Measurements from ENCODE around the gene MVB12B. TPM values are rescaled to one million over a fixed set of nuclear protein-coding genes. Genes with fewer than 3 reads are reported as not detected.

Gene MVB12B
- total RNA-seq, 1 experiment from 2014 or later = 5.7 TPM

GRCh38 chr9:126490214-126490631, 163.6 kb downstream of the MVB12B start (continued):
- TF ChIP-seq, protein P1, sequence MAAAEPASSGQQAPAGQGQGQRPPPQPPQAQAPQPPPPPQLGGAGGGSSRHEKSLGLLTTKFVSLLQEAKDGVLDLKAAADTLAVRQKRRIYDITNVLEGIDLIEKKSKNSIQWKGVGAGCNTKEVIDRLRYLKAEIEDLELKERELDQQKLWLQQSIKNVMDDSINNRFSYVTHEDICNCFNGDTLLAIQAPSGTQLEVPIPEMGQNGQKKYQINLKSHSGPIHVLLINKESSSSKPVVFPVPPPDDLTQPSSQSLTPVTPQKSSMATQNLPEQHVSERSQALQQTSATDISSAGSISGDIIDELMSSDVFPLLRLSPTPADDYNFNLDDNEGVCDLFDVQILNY (CRISPR knock-in tag; IDR thresholded peaks at IDR 0.05) = no peak
- no peak for TF ChIP-seq TEAD4 (CRISPR knock-in tag; IDR thresholded peaks at IDR 0.05)
- no peak for TF ChIP-seq ZNF425 (CRISPR knock-in tag; conservative IDR thresholded peaks at IDR 0.05)
- no peak for TF ChIP-seq E2F4 (CRISPR knock-in tag; IDR thresholded peaks at IDR 0.05; ENCODE audit: borderline replicate concordance, low read depth)
- no peak for TF ChIP-seq ZMAT4 (CRISPR knock-in tag; IDR thresholded peaks at IDR 0.05)
- no peak for TF ChIP-seq NR1H2 (CRISPR knock-in tag; IDR thresholded peaks at IDR 0.05)
- TF ChIP-seq ZBTB21 (CRISPR knock-in tag; IDR thresholded peaks at IDR 0.05; ENCODE audit: borderline replicate concordance) = no peak
- TF ChIP-seq, protein P2, sequence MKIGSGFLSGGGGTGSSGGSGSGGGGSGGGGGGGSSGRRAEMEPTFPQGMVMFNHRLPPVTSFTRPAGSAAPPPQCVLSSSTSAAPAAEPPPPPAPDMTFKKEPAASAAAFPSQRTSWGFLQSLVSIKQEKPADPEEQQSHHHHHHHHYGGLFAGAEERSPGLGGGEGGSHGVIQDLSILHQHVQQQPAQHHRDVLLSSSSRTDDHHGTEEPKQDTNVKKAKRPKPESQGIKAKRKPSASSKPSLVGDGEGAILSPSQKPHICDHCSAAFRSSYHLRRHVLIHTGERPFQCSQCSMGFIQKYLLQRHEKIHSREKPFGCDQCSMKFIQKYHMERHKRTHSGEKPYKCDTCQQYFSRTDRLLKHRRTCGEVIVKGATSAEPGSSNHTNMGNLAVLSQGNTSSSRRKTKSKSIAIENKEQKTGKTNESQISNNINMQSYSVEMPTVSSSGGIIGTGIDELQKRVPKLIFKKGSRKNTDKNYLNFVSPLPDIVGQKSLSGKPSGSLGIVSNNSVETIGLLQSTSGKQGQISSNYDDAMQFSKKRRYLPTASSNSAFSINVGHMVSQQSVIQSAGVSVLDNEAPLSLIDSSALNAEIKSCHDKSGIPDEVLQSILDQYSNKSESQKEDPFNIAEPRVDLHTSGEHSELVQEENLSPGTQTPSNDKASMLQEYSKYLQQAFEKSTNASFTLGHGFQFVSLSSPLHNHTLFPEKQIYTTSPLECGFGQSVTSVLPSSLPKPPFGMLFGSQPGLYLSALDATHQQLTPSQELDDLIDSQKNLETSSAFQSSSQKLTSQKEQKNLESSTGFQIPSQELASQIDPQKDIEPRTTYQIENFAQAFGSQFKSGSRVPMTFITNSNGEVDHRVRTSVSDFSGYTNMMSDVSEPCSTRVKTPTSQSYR (CRISPR knock-in tag; IDR thresholded peaks at IDR 0.05) = no peak
- TF ChIP-seq ZNF396 (CRISPR knock-in tag; IDR thresholded peaks at IDR 0.05; ENCODE audit: borderline replicate concordance) = no peak
- no peak for TF ChIP-seq GTF2I (CRISPR knock-in tag; conservative IDR thresholded peaks at IDR 0.05)
- no peak for TF ChIP-seq CBFB (CRISPR knock-in tag; IDR thresholded peaks at IDR 0.05; ENCODE audit: low read depth)

DNA sequence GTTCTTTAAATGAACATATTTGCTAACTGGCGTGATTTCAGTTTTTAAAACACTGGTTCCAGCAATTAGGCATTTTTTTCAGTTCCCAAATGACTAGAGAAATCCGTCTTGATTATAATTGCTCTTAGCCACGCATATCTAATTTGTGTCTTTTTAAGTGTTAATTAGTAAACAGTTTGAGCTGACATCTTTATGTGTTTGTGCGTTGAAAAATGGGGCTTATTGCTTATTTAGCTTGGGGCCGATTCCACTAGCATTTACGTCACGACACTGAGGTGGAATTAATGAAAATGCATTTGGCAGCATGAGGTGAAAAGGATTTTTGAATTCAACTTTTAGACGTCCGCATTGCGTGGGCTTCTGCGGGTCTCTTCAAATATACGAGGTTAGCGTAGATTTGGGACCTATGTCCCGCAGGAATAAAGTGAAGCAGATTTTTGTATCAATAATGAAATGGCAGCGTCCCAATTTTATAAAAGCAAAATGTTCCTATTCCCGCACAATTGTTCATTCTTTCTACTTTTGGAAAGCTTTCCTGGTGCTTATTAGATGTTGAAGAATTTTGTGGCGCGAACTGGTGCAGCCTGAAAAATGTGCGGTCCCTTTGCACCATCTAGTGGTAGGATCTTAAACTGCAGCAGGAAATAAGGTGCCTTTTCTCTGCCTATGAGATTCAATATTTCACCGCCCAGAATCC, 164.4 kb downstream of the MVB12B start:
- Mint-ChIP-seq H3K4me3 (no peak overlapping the region), H3K9me3 (no peaks in the 10 kb centered on the region), H3K27ac (no peak overlapping the region), H3K4me1 (peaks cover 12% of the 10 kb centered on the region), H3K36me3 (no peaks in the 10 kb centered on the region), H3K27me3 (ENCODE audit: low read depth) (no peaks in the 10 kb centered on the region; the same call in 1 of the 2 replicates)
- DNase-seq (ENCODE audit: low spot score) (no peak), ATAC-seq (peak; percentile 43; the same call in 1 of the 2 replicates)
- no peak for TF ChIP-seq EMX1 (CRISPR knock-in tag; IDR thresholded peaks at IDR 0.05)
- TF ChIP-seq CTCF (IDR thresholded peaks at IDR 0.05) = peak; percentile 91
- POLR2A ChIA-PET = no interaction called here
- CTCF ChIA-PET = interaction anchor here (0.6 to 3.6 kb wide), 27 partner anchors 8 to 1083 kb away, joined by 3 to 40 read pairs (median 4); no protein-coding TSS in a partner anchor

- no peaks in the 10 kb centered on the region; the same call in 1 of the 2 replicates for H3K27me3 Mint-ChIP-seq (ENCODE audit: low read depth)
- DNase-seq (ENCODE audit: low spot score) (no peak), ATAC-seq (no peak)
- H3K4me1 Mint-ChIP-seq = peaks cover 12% of the 10 kb centered on the region
- H3K36me3 Mint-ChIP-seq = no peaks in the 10 kb centered on the region
- H3K4me3 Mint-ChIP-seq = no peak overlapping the region
- ChIA-PET CTCF (interaction anchor here (0.7 to 3.6 kb wide), 24 partner anchors 9 to 1084 kb away, joined by 3 to 40 read pairs (median 4); no protein-coding TSS in a partner anchor), POLR2A (no interaction called here)
- H3K27ac Mint-ChIP-seq = no peak overlapping the region
- no peaks in the 10 kb centered on the region for H3K9me3 Mint-ChIP-seq
- no peak for TF ChIP-seq ZNF425 (CRISPR knock-in tag; conservative IDR thresholded peaks at IDR 0.05)
- TF ChIP-seq ATF1 (CRISPR knock-in tag; IDR thresholded peaks at IDR 0.05) = no peak
- TF ChIP-seq RELA (CRISPR knock-in tag; IDR thresholded peaks at IDR 0.05; ENCODE audit: borderline replicate concordance) = no peak
- TF ChIP-seq, protein P3, sequence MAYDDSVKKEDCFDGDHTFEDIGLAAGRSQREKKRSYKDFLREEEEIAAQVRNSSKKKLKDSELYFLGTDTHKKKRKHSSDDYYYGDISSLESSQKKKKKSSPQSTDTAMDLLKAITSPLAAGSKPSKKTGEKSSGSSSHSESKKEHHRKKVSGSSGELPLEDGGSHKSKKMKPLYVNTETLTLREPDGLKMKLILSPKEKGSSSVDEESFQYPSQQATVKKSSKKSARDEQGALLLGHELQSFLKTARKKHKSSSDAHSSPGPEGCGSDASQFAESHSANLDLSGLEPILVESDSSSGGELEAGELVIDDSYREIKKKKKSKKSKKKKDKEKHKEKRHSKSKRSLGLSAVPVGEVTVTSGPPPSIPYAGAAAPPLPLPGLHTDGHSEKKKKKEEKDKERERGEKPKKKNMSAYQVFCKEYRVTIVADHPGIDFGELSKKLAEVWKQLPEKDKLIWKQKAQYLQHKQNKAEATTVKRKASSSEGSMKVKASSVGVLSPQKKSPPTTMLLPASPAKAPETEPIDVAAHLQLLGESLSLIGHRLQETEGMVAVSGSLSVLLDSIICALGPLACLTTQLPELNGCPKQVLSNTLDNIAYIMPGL (CRISPR knock-in tag; IDR thresholded peaks at IDR 0.05) = no peak
Observed at GRCh38 chr9:126491568-126491879, 164.9 kb downstream of the MVB12B start.

Measured in WTC11 (cell line).